ENCODE results near the gene PIGH. TPM values are rescaled to one million over a fixed set of nuclear protein-coding genes. Genes with fewer than 3 reads are reported as not detected.

The PIGH gene
- total RNA-seq, 2 donors from 2014 or later = 32.7 to 34.5 TPM

DNA sequence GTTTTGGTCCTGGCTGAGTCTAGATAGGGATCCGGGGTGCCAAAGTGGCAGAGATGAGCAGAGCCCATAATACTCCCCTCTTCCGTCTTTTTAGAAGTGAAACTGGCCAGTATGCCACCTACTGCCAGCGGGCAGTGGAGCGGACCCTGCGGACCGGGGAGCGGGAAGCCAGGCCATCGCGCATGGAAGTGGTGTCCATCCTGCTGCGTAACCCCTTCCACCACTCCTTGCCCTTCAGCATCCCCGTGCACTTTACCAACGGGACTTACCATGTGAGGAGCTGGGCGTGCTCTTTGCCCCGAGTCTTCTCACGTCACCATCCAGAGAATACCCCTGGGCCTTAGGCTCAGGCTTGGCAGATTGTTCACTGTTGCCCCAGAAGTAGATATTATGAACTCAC lies 21.0 kb downstream of the PIGH start:
- H3K4me1 ChIP-seq (ENCODE audit: control insufficient read depth in 1 of 2, low read depth in 2 of 2) = no peaks in the 10 kb centered on the region
- H3K4me3 ChIP-seq = no peak overlapping the region
- DNase-seq (ENCODE audit: low spot score) = no peak
- ATAC-seq (ENCODE audit: insufficient number of reproducible peaks, low FRiP score, low read depth) = no peak
- H3K36me3 ChIP-seq = peaks cover 5% of the 10 kb centered on the region
- no peak overlapping the region for H3K27ac ChIP-seq
- TF ChIP-seq, protein P1, sequence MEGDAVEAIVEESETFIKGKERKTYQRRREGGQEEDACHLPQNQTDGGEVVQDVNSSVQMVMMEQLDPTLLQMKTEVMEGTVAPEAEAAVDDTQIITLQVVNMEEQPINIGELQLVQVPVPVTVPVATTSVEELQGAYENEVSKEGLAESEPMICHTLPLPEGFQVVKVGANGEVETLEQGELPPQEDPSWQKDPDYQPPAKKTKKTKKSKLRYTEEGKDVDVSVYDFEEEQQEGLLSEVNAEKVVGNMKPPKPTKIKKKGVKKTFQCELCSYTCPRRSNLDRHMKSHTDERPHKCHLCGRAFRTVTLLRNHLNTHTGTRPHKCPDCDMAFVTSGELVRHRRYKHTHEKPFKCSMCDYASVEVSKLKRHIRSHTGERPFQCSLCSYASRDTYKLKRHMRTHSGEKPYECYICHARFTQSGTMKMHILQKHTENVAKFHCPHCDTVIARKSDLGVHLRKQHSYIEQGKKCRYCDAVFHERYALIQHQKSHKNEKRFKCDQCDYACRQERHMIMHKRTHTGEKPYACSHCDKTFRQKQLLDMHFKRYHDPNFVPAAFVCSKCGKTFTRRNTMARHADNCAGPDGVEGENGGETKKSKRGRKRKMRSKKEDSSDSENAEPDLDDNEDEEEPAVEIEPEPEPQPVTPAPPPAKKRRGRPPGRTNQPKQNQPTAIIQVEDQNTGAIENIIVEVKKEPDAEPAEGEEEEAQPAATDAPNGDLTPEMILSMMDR (IDR thresholded peaks at IDR 0.05) = no peak
- no peaks in the 10 kb centered on the region for H3K27me3 ChIP-seq (replicated peaks; ENCODE audit: insufficient read depth)
- H3K9me3 ChIP-seq = no peaks in the 10 kb centered on the region

DNA sequence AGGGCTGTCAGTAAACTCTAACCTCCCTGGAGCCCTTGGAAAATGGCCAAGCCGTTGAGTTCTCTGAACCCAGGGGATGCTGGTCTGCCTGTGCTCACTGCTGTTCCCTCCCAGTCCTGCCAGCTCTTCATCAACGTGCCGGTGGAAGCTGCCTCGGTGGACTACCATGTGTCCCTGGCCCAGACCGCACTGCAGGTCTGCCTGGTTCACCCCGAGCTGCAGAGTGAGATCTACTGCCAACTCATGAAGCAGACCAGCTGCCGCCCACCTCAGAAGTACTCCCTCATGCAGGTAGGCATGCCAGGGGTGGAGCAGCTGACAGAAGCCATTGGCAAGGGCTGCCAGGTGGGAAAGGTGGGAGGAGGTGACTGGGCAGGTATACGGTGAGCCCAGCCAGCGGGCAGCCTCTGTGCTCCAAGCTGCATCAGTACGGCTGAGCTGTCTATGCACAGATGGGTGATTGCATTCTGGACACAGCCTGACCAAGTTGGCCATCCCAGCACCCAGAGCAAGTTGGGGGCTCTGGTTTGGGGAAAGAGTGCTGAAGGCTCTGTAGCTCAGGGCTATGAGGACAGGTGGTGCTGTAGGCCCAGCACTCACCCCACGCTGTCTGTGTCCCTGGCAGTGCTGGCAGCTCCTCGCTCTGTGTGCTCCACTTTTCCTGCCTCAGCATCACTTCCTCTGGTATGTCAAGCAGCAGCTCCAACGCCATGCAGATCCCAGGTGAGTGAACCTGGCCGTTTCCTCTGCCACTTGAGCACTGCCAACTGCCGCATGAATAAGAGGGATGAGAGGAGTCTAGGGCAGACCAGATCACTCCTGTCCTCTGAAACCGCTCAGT lies 21.9 kb downstream of the PIGH start:
- ATAC-seq (ENCODE audit: insufficient number of reproducible peaks, low FRiP score, low read depth) = no peak
- no peak for DNase-seq (ENCODE audit: low spot score)
- H3K36me3 ChIP-seq = peaks cover 5% of the 10 kb centered on the region
- H3K27ac ChIP-seq = no peak overlapping the region
- no peaks in the 10 kb centered on the region for H3K27me3 ChIP-seq (replicated peaks; ENCODE audit: insufficient read depth)
- no peak overlapping the region for H3K4me3 ChIP-seq
- no peaks in the 10 kb centered on the region for H3K9me3 ChIP-seq
- no peaks in the 10 kb centered on the region for H3K4me1 ChIP-seq (ENCODE audit: control insufficient read depth in 1 of 2, low read depth in 2 of 2)
- TF ChIP-seq, protein P1 (IDR thresholded peaks at IDR 0.05) = no peak

DNA sequence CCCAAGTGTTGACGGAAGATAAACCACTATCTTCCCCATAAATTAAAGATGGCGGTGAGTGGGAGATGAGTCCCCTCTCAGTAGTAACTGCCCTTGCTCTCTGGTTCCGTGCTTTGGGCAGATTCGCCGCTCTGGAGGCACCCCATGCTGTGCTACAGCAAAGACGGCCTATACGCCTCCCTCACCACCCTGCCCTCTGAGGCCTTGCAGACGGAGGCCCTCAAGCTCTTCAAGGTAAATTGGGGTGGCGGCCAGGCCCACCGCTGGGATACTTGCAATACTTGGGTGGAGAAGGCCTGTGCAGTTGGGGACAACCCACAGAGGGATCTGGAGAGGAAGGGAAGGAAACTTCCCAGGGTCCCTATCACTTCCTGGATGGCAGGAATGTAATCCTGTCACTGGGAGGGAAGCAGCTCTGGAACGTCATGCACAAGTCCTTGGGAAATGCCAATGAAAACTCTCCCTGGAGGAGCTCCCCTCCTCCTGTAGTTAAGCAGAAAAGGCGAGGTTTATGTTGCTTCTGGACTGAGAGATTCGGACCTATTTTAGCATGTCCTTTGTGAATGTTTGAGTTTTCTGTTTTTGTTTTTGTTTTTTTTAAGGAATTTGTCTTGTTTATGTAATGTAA lies 22.8 kb downstream of the PIGH start:
- TF ChIP-seq, protein P1 (IDR thresholded peaks at IDR 0.05) = no peak
- H3K36me3 ChIP-seq = peaks cover 5% of the 10 kb centered on the region
- DNase-seq (ENCODE audit: low spot score) = no peak

DNA sequence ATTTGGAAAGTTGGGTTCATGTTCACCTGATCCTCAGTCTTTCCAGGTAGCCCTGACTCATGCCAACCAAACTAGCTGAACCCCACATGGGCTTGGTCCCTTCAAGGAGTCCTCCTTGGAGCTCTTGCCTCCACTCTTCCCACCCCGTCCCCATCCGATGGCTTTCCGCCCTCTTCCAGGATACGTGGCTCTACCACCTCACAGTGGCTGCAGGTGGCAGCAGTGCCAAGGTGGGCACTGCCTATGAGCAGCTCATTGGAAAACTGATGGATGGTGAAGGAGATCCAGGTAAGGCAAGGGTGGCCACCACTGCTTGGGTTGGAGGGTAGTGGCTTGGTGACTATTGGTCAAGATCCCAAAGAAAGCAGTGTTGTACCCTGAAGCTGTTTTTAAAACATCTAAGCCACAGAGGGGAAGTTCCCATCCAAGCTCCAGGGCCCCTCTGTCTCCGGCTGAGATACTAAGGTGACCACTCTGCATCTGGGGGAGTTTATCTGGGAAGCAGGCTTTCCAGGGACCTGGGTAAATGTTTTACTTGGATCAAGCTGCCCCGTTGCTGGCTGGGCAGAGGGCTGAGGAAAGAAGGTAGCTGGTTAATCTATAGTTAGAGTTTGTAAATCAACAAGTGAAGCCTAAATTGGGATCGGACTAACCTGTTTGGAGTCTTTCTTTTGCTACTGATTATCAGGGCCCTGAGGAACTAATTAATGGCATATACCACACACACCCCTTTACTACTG lies 23.7 kb downstream of the PIGH start:
- Histone ChIP-seq H3K27me3 (replicated peaks; ENCODE audit: insufficient read depth) (no peaks in the 10 kb centered on the region), H3K9me3 (no peaks in the 10 kb centered on the region), H3K36me3 (no peaks in the 10 kb centered on the region), H3K4me3 (no peak overlapping the region), H3K27ac (no peak overlapping the region), H3K4me1 (ENCODE audit: control insufficient read depth in 1 of 2, low read depth in 2 of 2) (no peaks in the 10 kb centered on the region)
- TF ChIP-seq, protein P1 (IDR thresholded peaks at IDR 0.05) = no peak
- ATAC-seq (ENCODE audit: insufficient number of reproducible peaks, low FRiP score, low read depth) (no peak), DNase-seq (ENCODE audit: low spot score) (no peak)

More for the DNA sequence above, 22.8 kb downstream of the PIGH start:
- Histone ChIP-seq H3K27me3 (replicated peaks; ENCODE audit: insufficient read depth) (no peaks in the 10 kb centered on the region), H3K4me1 (ENCODE audit: control insufficient read depth in 1 of 2, low read depth in 2 of 2) (no peaks in the 10 kb centered on the region), H3K4me3 (no peak overlapping the region), H3K9me3 (no peaks in the 10 kb centered on the region), H3K27ac (no peak overlapping the region)
- no peak for ATAC-seq (ENCODE audit: insufficient number of reproducible peaks, low FRiP score, low read depth)

DNA sequence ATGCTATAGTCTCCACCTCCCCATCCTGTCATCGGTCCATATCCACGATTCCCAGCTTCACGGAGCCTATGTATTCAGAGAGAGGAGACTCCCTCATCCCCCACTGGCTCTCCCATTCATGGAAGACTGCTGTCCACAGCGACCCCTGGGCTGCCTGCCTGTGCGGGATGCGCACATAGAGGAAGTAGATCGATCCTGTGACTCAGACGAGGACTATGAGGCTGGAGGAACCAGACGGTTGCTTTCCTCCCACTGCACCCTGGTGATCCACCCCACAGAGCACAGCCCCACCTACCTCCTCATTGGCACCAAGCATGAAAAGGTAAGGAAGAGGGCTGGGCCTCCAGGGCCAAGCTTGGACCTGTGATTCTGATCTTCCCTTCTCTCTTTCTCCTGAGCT lies 24.4 kb downstream of the PIGH start:
- H3K4me3 ChIP-seq = no peak overlapping the region
- TF ChIP-seq, protein P1 (IDR thresholded peaks at IDR 0.05) = no peak
- no peak overlapping the region for H3K27ac ChIP-seq
- DNase-seq (ENCODE audit: low spot score) (no peak), ATAC-seq (ENCODE audit: insufficient number of reproducible peaks, low FRiP score, low read depth) (no peak)
- no peaks in the 10 kb centered on the region for H3K27me3 ChIP-seq (replicated peaks; ENCODE audit: insufficient read depth)
- H3K4me1 ChIP-seq (ENCODE audit: control insufficient read depth in 1 of 2, low read depth in 2 of 2) = no peaks in the 10 kb centered on the region
- H3K9me3 ChIP-seq = no peaks in the 10 kb centered on the region
- H3K36me3 ChIP-seq = no peaks in the 10 kb centered on the region
